22Rv1 (cell line): ENCODE measurements around the gene RANBP3L.

Experiments
- H3K27ac ChIP-seq: fragments of 450-650 bp; 2 replicates; pipeline ENCODE4 v1.5.1; 2017
- ZFX ChIP-seq: fragments of 450-650 bp; IDR thresholded peaks from 2 replicates; pipeline ENCODE4 v1.6.1; 2017; ENCODE audit warnings: antibody characterized with exemption, borderline replicate concordance
- TF ChIP-seq, protein P1 (sequence below): fragments of 450-650 bp; IDR thresholded peaks from 2 replicates; pipeline ENCODE4 v1.5.1; 2017; ENCODE audit warnings: mild to moderate bottlenecking

The RANBP3L gene

DNA sequence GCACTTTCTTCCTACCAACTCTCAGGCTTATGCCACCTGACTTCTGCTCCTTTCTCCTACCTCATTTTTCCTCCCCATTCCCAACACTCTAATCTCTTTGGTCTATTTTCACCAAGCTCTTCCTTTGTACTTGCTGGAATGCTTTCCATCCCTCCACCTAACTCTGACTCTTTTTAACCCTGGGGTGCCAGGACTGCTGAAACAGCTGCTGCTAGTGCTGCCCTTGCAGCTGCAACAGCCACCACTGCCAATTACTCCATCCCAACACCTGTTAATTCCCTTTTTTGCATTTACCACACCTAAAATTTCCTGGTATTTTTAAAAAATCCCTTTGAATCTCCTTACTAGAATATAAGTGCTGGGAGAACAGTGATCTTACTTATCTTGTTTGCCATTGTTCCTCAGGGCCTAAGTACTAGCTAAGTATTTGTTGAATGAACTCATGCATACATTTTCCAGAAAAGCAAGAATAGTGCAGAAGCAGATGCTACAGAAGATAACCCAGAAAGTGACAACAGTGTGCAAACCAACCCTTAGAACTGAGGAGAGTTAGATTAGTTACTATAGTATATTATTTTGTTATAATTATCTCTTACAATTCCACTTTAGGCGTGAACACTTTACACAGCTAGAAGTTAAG lies 71.4 kb downstream of the RANBP3L start:
- H3K27ac ChIP-seq: no peak overlapping the region
- TF ChIP-seq, protein P1, sequence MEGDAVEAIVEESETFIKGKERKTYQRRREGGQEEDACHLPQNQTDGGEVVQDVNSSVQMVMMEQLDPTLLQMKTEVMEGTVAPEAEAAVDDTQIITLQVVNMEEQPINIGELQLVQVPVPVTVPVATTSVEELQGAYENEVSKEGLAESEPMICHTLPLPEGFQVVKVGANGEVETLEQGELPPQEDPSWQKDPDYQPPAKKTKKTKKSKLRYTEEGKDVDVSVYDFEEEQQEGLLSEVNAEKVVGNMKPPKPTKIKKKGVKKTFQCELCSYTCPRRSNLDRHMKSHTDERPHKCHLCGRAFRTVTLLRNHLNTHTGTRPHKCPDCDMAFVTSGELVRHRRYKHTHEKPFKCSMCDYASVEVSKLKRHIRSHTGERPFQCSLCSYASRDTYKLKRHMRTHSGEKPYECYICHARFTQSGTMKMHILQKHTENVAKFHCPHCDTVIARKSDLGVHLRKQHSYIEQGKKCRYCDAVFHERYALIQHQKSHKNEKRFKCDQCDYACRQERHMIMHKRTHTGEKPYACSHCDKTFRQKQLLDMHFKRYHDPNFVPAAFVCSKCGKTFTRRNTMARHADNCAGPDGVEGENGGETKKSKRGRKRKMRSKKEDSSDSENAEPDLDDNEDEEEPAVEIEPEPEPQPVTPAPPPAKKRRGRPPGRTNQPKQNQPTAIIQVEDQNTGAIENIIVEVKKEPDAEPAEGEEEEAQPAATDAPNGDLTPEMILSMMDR: no peak
- TF ChIP-seq ZFX: no peak

DNA sequence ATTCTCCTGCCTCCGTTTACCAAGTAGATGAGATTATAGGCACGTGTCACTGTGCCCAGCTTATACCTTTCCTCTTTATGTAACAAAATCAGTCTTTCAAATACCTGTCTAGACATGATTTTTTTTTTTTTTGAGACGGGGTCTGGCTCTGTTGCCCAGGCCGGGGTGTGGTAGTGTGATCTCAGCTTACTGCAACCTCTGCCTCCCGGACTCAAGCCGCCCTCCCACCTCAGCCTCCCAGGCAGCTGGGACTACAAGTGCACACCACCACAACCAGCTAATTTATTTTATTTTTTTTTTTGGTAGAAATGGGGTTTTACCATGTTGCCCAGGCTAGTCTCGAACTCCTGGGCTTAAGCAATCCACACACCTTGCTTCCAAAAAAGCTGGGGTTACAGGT lies 73.2 kb downstream of the RANBP3L start:
- no peak overlapping the region for H3K27ac ChIP-seq
- TF ChIP-seq ZFX: no peak
- TF ChIP-seq, protein P1: no peak

DNA sequence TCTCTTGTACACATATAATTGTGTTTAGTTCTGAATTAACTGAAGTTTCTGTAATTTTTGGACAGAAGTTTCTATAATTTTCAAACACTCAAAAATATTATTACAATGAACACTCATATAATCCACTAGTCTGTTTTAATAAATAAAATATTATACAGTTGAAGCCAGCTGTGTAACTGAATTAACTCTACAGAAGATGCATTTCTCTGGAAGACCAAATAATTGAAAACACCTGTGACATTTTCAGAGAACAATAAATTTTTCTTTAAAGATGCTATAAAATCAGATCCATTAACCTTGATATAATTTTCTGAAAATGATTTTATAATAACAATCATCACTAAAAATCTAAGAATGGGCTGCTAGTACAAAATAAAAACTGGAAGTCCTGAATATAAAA lies 74.7 kb downstream of the RANBP3L start:
- no peak overlapping the region for H3K27ac ChIP-seq
- TF ChIP-seq, protein P1: no peak
- TF ChIP-seq ZFX: no peak

DNA sequence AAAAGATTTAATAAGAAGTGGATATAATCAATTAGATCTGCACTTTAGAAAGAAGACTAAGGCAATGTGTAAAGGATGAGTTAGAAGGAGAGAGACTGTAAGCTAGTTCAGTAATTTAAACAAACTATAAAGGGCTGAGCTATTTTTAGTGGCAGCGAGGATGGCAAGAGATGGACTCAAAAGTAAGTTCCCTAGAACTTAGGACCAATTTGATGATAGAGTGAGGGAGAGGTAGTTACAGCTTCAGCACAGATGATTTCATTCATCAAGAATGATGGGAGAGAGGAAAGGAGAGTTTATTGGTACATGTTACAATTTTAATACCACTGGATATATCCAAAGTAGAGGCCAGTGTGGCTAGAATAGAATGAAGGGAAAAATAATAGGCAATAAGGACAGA lies 79.1 kb downstream of the RANBP3L start:
- TF ChIP-seq, protein P1: no peak
- TF ChIP-seq ZFX: no peak
- H3K27ac ChIP-seq: no peak overlapping the region

DNA sequence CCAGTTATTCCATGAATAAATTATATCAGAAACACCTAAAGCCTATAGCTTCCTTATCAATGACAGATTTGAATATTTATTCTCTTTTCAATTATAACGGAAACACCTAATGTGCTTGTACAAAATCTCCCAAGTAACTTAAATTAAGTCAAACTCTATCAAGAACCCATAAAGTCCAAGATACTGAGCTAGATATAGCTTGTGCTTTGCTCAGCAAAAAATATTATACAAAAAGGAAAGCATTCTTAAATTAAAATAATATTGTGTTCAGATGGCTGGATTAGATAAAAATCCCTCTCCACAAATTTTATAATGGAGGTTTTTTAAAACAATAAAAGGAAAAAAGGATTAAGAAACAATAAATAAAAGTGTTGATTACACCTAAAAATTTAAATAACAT lies 83.7 kb downstream of the RANBP3L start:
- no peak for TF ChIP-seq ZFX
- TF ChIP-seq, protein P1: no peak

DNA sequence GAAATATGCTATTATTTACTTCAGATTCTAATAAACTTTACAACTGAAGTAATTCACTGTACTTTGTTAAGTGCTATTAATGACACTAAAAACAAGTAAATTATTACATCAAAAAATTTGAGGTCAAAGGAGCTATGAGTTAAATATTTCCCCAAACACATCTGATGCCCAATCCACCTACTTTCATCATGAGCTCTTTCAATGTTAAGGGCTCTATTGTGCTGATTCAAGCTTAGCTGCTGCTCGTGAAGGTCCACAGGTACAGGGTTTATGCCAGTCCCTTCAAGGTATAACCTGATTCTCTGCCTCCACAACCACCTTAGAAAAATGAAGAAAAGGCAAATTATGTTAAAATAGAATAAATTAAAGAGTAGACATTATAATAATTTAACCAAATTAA lies 84.1 kb downstream of the RANBP3L start:
- TF ChIP-seq, protein P1: no peak
- TF ChIP-seq ZFX: no peak
- H3K27ac ChIP-seq: no peak overlapping the region

More for the DNA sequence above, 83.7 kb downstream of the RANBP3L start:
- no peak overlapping the region for H3K27ac ChIP-seq

DNA sequence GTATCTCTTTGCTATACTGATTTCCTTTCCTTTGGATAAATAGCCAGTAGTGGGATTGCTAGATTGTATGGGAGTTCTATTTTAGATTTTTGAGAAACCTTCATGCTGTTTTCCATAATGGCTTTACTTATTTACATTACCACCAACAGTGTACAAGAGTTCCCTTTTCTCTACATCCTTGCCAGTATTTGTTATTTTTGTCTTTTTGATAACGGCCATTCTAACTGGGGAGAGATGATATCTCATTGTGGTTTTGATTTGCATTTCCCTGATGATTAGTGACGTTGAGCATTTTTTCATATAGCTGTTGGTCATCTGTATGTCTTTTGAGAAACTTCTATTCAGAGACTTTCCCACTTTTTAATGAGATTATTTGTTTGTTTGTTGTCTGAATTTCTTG lies 85.8 kb downstream of the RANBP3L start:
- TF ChIP-seq, protein P1: no peak
- no peak for TF ChIP-seq ZFX
- H3K27ac ChIP-seq: no peak overlapping the region
